Prostate gland (tissue), 2 donors: ENCODE measurements around the gene PLCB1. TPM values are rescaled to one million over a fixed set of nuclear protein-coding genes. Genes with fewer than 3 reads are reported as not detected.

Experiments
- DNase-seq: peaks from one replicate; pipeline ENCODE4 v3.0.0-alpha.2; 2019; ENCODE audit warnings: low spot score
- H3K27ac ChIP-seq, 2 donors: fragments of 200-600 bp; sonication (generic); 2 replicates each; pipeline ENCODE4 v1.5.1; 2017 to 2019
- H3K27me3 ChIP-seq: fragments of 200-600 bp; sonication (generic); replicated peaks from 2 replicates; pipeline ENCODE4 v1.5.1; 2019; ENCODE audit not compliant: insufficient read depth
- H3K36me3 ChIP-seq, 2 donors: fragments of 200-600 bp; sonication (generic); 1 replicate in 1 of 2; 2 replicates in 1 of 2; pipeline versions ENCODE4 v1.5.1 to v1.8.1; 2017 to 2019
- H3K4me1 ChIP-seq: fragments of 200-600 bp; sonication (generic); replicated peaks from 2 replicates; pipeline ENCODE4 v1.5.1; 2019
- H3K4me3 ChIP-seq, 2 donors: fragments of 200-600 bp; sonication (generic); 2 replicates each; pipeline ENCODE4 v1.5.1; 2017 to 2019
- H3K9me3 ChIP-seq: fragments of 200-600 bp; sonication (generic); 2 replicates; pipeline ENCODE4 v1.5.1; 2017
- POLR2A ChIP-seq: fragments of 450-650 bp; IDR thresholded peaks from one replicate; pipeline ENCODE4 v1.6.1; 2016; ENCODE audit warnings: antibody characterized with exemption, mild to moderate bottlenecking
- POLR2AphosphoS5 ChIP-seq: sonication (generic); formaldehyde crosslinking; IDR thresholded peaks from one replicate; pipeline ENCODE4 v1.6.1; 2017; ENCODE audit warnings: antibody characterized with exemption
- WGBS: methylation state at CpG from one replicate; pipeline ENCODE4 v1.1.5; 2018; 5-methylcytosine and 5-hydroxymethylcytosine counted together
- intact Hi-C: fragments of 100-400 bp; cut with DNase I; formaldehyde crosslinking; loops from one replicate; pipeline ENCODE4 v1.14.2; 2022
- total RNA-seq, 2 donors: library from RNA; depleted of rRNA; stranded (reverse); fragments of >200 nt; gene quantifications; one replicate each; pipeline ENCODE4 v1.1.0, GENCODE V29; 2016
- TF ChIP-seq, protein P1 (sequence below), 4 experiments: fragments of 200-600 bp in 2 of 4; fragments of 450-650 bp in 2 of 4; sonication (generic) in 2 of 4; IDR thresholded peaks; 1 replicate in 3 of 4; 2 replicates in 1 of 4; pipeline ENCODE4 v1.5.1; 2016 to 2019; ENCODE audit warnings: antibody characterized with exemption in 4 of 4, mild to moderate bottlenecking in 2 of 4, moderate library complexity in 2 of 4

Gene PLCB1
- total RNA-seq, 2 donors from 2014 or later = 24.3 to 26.3 TPM

DNA sequence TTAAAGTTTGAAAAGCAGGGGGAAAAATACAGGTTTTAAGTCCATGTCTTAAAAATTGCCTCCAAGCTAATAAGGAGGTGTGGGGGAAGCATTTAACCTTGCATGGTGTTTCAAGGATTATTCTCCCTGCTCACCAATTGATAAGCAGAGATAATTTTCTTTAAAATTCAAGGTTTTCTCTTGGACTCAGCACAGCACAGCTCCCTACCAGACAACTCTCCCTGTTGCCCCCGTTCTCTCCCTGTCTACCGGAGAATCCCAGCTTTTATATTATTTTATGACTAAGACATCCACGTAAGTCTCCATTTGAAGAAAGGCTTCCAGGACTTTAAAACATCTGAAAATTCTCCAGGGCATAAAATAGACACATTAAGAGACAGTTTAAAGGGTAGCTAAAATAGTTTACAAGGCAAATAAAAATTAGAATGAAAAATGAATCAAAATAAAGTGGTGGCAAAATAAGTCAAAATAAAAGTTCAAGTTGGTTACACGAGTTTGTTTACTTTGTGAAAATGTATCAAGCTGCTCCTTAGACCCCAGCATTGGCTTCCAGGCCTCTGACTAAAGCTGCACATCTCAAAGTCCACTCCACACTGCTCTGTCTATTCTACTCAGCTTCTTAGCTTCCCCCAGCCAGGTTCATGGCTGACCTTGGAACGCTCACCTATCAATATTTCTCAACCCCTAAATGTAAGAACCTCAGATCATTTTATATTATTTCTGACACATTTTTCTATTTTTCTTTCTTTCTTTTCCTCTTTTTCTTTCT lies 748.2 kb downstream of the PLCB1 start:
- WGBS = 30% methylated on average over 5 of the region's 5 CpGs
- no peak for DNase-seq
- H3K9me3 ChIP-seq = no peaks in the 10 kb centered on the region
- H3K27ac ChIP-seq = no peak overlapping the region
- no peak for TF ChIP-seq POLR2A
- no peak for TF ChIP-seq POLR2AphosphoS5
- TF ChIP-seq, protein P1, sequence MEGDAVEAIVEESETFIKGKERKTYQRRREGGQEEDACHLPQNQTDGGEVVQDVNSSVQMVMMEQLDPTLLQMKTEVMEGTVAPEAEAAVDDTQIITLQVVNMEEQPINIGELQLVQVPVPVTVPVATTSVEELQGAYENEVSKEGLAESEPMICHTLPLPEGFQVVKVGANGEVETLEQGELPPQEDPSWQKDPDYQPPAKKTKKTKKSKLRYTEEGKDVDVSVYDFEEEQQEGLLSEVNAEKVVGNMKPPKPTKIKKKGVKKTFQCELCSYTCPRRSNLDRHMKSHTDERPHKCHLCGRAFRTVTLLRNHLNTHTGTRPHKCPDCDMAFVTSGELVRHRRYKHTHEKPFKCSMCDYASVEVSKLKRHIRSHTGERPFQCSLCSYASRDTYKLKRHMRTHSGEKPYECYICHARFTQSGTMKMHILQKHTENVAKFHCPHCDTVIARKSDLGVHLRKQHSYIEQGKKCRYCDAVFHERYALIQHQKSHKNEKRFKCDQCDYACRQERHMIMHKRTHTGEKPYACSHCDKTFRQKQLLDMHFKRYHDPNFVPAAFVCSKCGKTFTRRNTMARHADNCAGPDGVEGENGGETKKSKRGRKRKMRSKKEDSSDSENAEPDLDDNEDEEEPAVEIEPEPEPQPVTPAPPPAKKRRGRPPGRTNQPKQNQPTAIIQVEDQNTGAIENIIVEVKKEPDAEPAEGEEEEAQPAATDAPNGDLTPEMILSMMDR (IDR thresholded peaks at IDR 0.05) = no peak
- H3K36me3 ChIP-seq = no peaks in the 10 kb centered on the region
- H3K4me3 ChIP-seq = no peak overlapping the region
- intact Hi-C loops = no loop called here
- no peaks in the 10 kb centered on the region for H3K4me1 ChIP-seq
- no peaks in the 10 kb centered on the region for H3K27me3 ChIP-seq

DNA sequence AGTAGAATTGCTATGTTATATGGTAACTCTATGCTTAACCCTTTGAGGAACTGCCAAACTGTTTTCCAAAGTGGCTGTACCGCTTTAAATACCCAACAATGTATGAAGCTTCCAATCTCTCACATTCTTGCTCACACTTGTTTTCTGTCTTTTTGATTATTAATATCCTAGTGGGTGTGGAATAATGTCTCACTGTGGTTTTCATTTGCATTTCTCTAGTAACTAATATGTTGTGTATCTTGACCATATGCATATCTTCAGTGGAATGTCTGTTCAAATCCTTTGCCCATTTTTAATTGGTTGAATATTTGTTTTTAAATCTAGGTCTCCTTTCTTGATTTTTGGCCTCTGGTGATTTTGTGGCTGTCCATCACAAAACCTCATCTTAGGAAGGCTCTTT lies 759.0 kb downstream of the PLCB1 start:
- intact Hi-C loops = no loop called here
- Histone ChIP-seq H3K4me1 (no peaks in the 10 kb centered on the region), H3K36me3 (no peaks in the 10 kb centered on the region)

DNA sequence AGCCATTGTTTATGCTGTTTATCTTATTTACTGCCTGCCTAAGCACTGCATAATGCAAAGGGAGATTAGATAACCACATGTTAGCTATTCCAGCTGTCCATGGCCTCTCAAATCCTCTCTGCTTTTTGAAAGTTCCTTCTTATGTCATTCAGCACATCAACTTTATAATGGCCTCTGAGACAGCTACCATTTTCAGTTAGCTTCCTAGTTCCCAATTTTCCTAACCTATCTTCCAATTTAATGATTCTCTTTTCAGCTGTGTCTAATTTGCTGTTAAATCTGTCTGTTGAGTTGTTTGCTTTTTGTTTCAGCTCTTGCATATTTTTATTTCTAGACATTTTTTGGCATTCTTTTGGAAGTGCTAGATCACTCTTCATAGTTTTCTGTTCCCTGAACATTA lies 763.4 kb downstream of the PLCB1 start:
- Histone ChIP-seq H3K27ac (no peak overlapping the region), H3K4me1 (no peaks in the 10 kb centered on the region), H3K36me3 (no peaks in the 10 kb centered on the region), H3K4me3 (no peak overlapping the region), H3K27me3 (no peaks in the 10 kb centered on the region), H3K9me3 (no peaks in the 10 kb centered on the region)
- intact Hi-C loops = no loop called here
- TF ChIP-seq POLR2AphosphoS5 = no peak
- TF ChIP-seq, protein P1 (IDR thresholded peaks at IDR 0.05) = no peak
- TF ChIP-seq POLR2A = no peak
- no peak for DNase-seq

More for the DNA sequence above, 759.0 kb downstream of the PLCB1 start:
- 100% methylated on average over 1 of the region's 1 CpG for WGBS
- DNase-seq = no peak
- H3K4me3 ChIP-seq = no peak overlapping the region
- H3K27ac ChIP-seq = no peak overlapping the region
- TF ChIP-seq POLR2A = no peak
- TF ChIP-seq POLR2AphosphoS5 = no peak
- TF ChIP-seq, protein P1 (IDR thresholded peaks at IDR 0.05) = no peak
- no peaks in the 10 kb centered on the region for H3K9me3 ChIP-seq
- no peaks in the 10 kb centered on the region for H3K27me3 ChIP-seq

DNA sequence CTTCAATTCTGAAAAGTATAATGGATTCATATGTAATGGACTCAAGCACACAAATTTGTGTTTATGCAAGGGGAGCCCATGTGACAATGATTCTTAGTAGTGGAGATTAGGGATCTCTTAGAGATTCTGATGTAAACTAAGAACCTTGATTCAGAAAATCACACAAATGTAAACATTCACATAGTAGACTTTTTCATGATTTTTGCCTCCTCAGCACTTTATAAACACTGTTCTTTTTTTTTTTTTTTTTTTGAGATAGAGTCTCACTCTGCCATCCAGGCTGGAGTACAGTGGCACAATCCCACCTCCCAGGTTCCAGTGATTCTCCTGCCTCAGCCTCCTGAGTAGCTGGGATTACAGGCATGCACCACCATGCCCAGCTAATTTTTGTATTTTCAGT lies 766.8 kb downstream of the PLCB1 start:
- no peak for DNase-seq
- TF ChIP-seq POLR2A = no peak
- TF ChIP-seq, protein P1 (IDR thresholded peaks at IDR 0.05) = no peak
- TF ChIP-seq POLR2AphosphoS5 = no peak
- intact Hi-C loops = no loop called here
- H3K27me3 ChIP-seq = no peaks in the 10 kb centered on the region
- H3K4me3 ChIP-seq = no peak overlapping the region
- no peak overlapping the region for H3K27ac ChIP-seq
- no peaks in the 10 kb centered on the region for H3K36me3 ChIP-seq
- H3K4me1 ChIP-seq = no peaks in the 10 kb centered on the region
- no peaks in the 10 kb centered on the region for H3K9me3 ChIP-seq
